Neuron (in vitro differentiated cells): Measurements from ENCODE around the gene OR52N2.

Experiments used
- H2AFZ ChIP-seq: one replicate; pipeline ENCODE4 v1.6.1; 2013; ENCODE audit warnings: low read depth, mild to moderate bottlenecking, inconsistent platforms, low read length, moderate library complexity
- H3K27me3 ChIP-seq: one replicate; pipeline ENCODE4 v1.6.1; 2013; ENCODE audit warnings: low read length; ENCODE audit not compliant: insufficient read depth
- H3K36me3 ChIP-seq: one replicate; pipeline ENCODE4 v1.6.1; 2013; ENCODE audit warnings: low read length; ENCODE audit not compliant: insufficient read depth
- H3K4me1 ChIP-seq: one replicate; pipeline ENCODE4 v1.6.1; 2013; ENCODE audit warnings: low read length; ENCODE audit not compliant: insufficient read depth
- H3K4me3 ChIP-seq: 2 replicates; pipeline ENCODE4 v1.5.1; 2013; ENCODE audit warnings: mild to moderate bottlenecking, low read length, moderate library complexity
- H3K9me3 ChIP-seq: one replicate; pipeline ENCODE4 v1.6.1; 2013; ENCODE audit warnings: low read length

OR52N2 gene

DNA sequence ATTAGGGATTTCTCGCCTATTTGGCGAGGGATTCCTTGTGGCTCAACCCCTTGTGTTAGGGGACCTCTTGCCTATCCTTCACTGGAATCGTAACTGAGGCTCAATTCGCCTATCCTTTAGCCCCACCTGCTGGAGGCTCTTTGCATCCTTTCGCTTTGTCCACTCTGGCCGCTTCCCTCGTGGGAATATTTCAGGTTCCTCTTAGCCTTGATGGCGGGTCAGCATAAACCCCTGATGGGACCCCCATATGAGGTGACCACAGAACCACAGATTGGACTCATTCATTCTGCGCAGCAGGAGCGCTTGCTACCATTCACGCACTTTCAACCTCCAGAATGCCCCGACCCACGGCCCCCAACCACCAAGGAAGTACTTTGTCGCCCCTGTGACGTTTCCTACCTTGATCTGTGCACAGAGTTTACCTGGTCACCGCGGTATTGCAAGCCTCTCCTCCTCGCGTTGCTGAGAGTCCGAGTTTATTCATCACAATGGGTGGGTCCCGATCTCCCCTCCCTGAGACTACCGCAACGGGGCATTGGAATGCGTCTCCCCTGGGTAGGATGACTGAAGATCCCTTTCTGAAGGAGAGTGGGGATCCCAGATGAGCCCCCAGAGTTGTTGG lies at the start of gene OR52N2:
TSS of gene OR52N2 (plus strand) at position 425 of the 622 bp plus-strand sequence. CDS start 11,412 bp downstream, outside the sequence.
- no peaks in the 10 kb centered on the region for H3K9me3 ChIP-seq
- H2AFZ ChIP-seq = no peak within 1 kb of the TSS
- H3K4me1 ChIP-seq = no peaks in the 10 kb centered on the region
- no peak within 1 kb of the TSS for H3K4me3 ChIP-seq
- H3K36me3 ChIP-seq = no peaks in the 10 kb centered on the region
- peaks cover 6% of the 10 kb centered on the region for H3K27me3 ChIP-seq

GRCh38 chr11:5767056-5767455 lies 41.7 kb upstream of the OR52N2 start:
- H3K36me3 ChIP-seq = no peaks in the 10 kb centered on the region
- H2AFZ ChIP-seq = no peak overlapping the region
- H3K9me3 ChIP-seq = no peaks in the 10 kb centered on the region
- H3K27me3 ChIP-seq = no peaks in the 10 kb centered on the region
- H3K4me1 ChIP-seq = no peaks in the 10 kb centered on the region
- no peak overlapping the region for H3K4me3 ChIP-seq

DNA sequence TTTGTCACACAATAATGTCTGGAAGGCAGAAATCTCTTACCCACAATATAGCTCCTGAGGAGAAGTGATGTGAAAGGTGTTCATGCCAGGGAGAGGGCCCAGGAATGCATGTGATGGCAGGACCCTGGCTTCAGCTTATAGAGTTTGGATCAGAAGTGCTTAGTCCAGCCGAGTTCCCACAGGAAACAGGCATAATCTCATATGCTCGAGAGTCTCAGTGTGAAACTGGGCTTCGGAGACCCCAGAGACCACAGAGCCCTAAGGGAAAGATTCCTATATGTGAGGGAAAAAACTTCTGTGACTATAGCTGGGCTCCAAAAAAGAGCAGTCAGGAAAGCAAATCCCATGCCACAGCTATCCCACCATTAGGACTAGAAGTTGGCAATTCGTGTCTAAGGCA lies 25.5 kb upstream of the OR52N2 start, which contains the start of gene OR52N5:
TSS of gene OR52N5 (minus strand) at position 101 of the 400 bp plus-strand sequence. CDS start 4,721 bp downstream, outside the sequence.
- Histone ChIP-seq H3K4me3 (no peak within 1 kb of the TSS), H3K36me3 (no peaks in the 10 kb centered on the region), H3K4me1 (no peaks in the 10 kb centered on the region), H3K27me3 (no peaks in the 10 kb centered on the region), H3K9me3 (no peaks in the 10 kb centered on the region), H2AFZ (no peak within 1 kb of the TSS)

DNA sequence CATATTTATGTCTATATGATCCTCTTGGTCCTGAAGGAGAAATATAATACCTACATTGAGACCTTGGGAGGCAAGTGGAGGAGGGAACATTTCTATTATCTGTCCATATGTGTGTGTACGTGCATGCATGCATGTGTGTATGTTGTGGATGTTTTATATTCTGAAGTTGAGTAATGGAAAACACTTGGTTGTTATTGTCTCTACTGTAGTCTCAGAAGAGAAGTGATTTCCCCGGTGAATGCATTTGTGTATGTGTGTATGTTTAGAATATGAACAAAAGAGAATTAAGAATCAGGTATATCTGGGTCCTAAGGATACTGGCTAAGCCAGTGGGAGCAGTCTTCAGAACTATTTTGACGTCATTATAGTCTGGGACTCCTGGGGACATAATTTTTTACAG lies 17.6 kb upstream of the OR52N2 start, which contains the start of gene OR52N1:
TSS of gene OR52N1 (minus strand) at position 101 of the 400 bp plus-strand sequence. CDS start 2,449 bp downstream, outside the sequence.
- Histone ChIP-seq H3K27me3 (no peaks in the 10 kb centered on the region), H3K4me3 (no peak within 1 kb of the TSS), H3K9me3 (no peaks in the 10 kb centered on the region), H2AFZ (no peak within 1 kb of the TSS), H3K4me1 (no peaks in the 10 kb centered on the region), H3K36me3 (no peaks in the 10 kb centered on the region)

- H3K36me3 ChIP-seq = no peaks in the 10 kb centered on the region
- H3K27me3 ChIP-seq = no peaks in the 10 kb centered on the region
- H2AFZ ChIP-seq = no peak overlapping the region
- H3K4me1 ChIP-seq = no peaks in the 10 kb centered on the region
- H3K9me3 ChIP-seq = no peaks in the 10 kb centered on the region
- no peak overlapping the region for H3K4me3 ChIP-seq
Measured at GRCh38 chr11:5796541-5796940, 12.2 kb upstream of the OR52N2 start.

DNA sequence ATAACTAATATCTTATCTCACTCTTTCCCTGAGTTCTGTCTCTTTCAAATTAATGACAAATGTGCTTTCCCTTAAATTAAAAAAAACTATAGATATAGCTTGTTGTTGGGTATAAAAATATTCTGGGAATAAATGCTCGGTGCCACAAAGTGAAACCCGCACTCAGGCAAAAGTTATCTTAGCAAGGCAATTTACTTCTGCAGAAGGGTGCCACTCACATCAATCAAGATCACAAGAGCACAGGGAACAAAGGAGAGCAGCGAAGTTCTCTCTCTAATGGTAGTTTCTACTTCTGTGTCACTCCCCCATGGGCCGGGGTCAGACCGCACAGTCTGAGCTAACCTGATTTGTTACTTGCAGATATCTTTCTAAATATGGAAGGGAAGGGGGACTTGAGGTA lies 4.7 kb upstream of the OR52N2 start:
- Histone ChIP-seq H3K4me1 (no peaks in the 10 kb centered on the region), H3K36me3 (no peaks in the 10 kb centered on the region), H3K9me3 (no peaks in the 10 kb centered on the region), H3K4me3 (no peak overlapping the region), H2AFZ (no peak overlapping the region), H3K27me3 (peaks cover 3% of the 10 kb centered on the region)

DNA sequence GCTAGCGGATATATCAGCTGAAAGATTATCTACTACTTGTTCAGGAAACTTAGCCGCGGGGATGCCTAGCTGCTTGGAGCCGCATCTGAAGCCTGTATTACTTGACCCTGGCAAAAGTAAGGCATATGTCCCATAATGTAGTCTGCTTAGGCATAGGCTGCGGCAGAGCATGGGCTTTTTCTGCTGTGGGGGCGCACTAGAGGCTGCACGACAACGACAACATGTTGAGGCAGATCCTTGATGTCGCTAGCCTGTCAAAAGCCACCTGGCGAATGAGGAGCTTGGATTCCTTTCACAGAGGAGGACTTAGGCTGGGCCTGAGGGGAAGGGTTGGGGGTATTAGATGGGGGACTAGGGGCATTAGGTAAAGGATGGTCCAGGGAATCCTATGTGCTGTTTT lies 1.1 kb upstream of the OR52N2 start:
- Histone ChIP-seq H3K4me3 (no peak overlapping the region), H3K36me3 (no peaks in the 10 kb centered on the region), H3K4me1 (no peaks in the 10 kb centered on the region), H3K9me3 (no peaks in the 10 kb centered on the region), H2AFZ (no peak overlapping the region), H3K27me3 (peaks cover 6% of the 10 kb centered on the region)

DNA sequence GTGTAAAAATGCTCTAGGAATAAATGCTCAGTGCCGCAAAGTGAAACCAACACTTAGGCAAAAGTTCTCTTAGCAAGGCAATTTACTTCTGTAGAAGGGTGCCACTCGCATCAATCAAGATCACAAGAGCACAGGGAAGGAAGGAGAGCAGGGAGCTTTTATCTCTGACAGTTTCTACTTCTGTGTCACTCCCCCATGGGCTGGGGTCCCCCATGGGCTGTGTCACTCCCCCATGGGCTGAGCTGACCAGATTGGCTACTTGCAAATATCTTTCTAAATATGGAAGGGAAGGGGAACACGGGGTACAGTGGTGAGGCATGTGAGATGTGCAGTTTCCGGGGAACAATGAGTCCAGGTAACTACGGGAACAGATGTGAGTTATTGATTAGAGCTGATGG lies 397 bp downstream of the OR52N2 start:
- H2AFZ ChIP-seq = no peak overlapping the region
- no peaks in the 10 kb centered on the region for H3K9me3 ChIP-seq
- H3K27me3 ChIP-seq = peaks cover 6% of the 10 kb centered on the region
- H3K4me3 ChIP-seq = no peak overlapping the region
- no peaks in the 10 kb centered on the region for H3K36me3 ChIP-seq
- no peaks in the 10 kb centered on the region for H3K4me1 ChIP-seq

DNA sequence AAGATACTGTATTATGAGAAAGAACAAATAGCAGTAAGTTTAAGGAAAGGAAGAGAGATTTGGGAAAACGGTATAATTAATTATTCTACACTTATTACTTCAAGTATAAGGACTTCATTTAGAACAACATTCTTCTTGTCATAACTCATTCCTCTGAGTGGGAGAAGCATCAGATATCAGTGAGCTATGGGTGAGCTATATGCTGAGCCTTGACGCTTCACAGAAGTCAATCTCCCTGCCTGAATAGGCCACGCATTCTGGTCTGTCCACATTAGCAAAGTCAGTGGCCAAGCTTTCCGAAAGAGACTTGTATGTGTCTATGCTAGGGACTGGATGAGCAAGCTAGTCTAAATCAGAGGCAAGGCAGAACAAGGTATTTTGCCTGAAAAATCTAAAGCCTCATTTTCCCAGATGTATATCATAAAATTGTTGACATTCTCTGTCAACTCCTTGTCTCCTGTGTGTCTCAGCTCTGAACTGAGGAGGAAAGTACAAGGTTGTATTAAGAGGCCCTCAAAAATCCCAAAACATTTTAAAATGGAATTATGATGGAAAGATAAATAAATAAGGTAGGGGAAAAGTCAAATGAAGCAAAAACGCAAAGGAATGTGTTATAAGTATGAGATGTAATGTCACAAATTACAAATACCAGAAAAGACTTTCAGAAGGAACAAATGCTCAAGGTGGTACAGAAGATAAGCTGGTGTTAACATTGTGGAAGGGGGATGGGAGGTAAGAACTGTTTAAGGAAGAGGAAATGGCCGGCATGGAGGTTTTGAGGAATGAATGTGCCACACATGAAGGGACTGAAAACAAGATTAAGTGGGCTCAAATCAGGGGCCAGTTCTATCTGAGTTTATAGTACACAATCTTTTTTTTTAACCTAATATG lies 1.4 kb downstream of the OR52N2 start:
- H3K27me3 ChIP-seq = peaks cover 9% of the 10 kb centered on the region
- no peaks in the 10 kb centered on the region for H3K4me1 ChIP-seq
- H2AFZ ChIP-seq = no peak overlapping the region
- no peak overlapping the region for H3K4me3 ChIP-seq
- H3K36me3 ChIP-seq = no peaks in the 10 kb centered on the region
- no peaks in the 10 kb centered on the region for H3K9me3 ChIP-seq

DNA sequence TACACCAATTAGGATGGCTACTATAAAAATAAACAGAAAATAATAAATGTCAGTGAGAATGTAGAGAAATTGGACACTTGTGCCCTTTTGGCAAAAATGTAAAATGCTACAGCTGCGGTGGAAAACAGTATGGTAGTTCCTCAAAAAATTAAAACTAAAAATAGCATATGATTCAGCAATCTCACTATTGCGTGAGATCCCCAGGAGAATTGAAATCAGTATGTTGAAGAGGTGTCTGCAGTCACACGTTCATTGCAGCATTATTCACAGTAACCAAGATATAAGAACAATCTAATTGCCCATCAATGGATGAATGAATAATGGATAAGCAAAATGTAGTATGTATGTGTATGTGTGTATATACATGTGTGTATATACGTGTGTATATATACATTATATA lies 6.8 kb downstream of the OR52N2 start:
- Histone ChIP-seq H3K4me1 (no peaks in the 10 kb centered on the region), H3K4me3 (no peak overlapping the region), H2AFZ (no peak overlapping the region), H3K36me3 (no peaks in the 10 kb centered on the region), H3K27me3 (peaks cover 2% of the 10 kb centered on the region), H3K9me3 (no peaks in the 10 kb centered on the region)

- peaks cover 2% of the 10 kb centered on the region for H3K27me3 ChIP-seq
Measured at GRCh38 chr11:5818245-5818886, 9.6 kb downstream of the OR52N2 start.

DNA sequence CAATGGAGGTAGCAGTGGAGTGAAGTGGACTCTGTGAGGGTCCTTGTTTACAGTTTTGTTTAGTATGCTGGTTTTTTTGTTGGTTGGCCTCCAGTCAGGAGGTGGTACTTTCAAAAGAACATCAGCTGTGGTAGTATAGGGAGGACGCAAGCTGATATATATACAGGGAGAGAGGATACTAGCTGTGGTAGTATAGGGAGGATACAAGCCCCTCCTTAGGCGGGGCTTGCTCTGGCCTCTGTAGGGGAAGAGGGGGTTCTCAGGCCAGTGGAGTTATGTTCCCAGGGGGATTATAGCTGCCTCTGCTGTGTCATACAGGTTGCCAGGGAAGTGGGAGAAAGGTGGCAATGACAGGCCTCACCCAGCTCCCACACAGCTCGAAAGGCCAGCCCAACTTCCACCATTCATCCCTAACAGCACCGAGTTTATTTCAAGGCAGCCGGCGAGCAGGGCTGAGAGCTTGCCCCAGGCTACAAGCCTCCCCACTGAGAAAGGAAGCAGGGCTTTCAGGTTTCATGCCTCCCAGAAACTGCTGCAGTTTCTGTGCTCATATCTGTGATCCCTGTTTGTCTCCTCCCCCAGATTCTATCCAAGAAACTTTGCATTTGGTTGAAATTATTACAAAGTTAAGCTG lies 22.6 kb downstream of the OR52N2 start:
- H2AFZ ChIP-seq = no peak overlapping the region
- no peak overlapping the region for H3K4me3 ChIP-seq
- no peaks in the 10 kb centered on the region for H3K4me1 ChIP-seq
- no peaks in the 10 kb centered on the region for H3K9me3 ChIP-seq
- no peaks in the 10 kb centered on the region for H3K27me3 ChIP-seq
- H3K36me3 ChIP-seq = no peaks in the 10 kb centered on the region

More at GRCh38 chr11:5818245-5818886, 9.6 kb downstream of the OR52N2 start:
- no peak overlapping the region for H3K4me3 ChIP-seq
- no peaks in the 10 kb centered on the region for H3K9me3 ChIP-seq
- no peak overlapping the region for H2AFZ ChIP-seq
- no peaks in the 10 kb centered on the region for H3K4me1 ChIP-seq
- no peaks in the 10 kb centered on the region for H3K36me3 ChIP-seq
